HCT116 (cell line): ENCODE measurements around the gene SPRR2B. TPM values are rescaled to one million over a fixed set of nuclear protein-coding genes. Genes with fewer than 3 reads are reported as not detected.

Source experiments
- ATAC-seq: fragments of 200-7000 bp; cut with Tn5 transposase; 2 replicates; pipeline ENCODE4 v1.9.1; 2020; ENCODE audit warnings: mild to moderate bottlenecking, moderate library complexity
- BruUV-seq: library from RNA; stranded (reverse); fragments of 400-500 nt; replicated peaks from 2 replicates; lab custom pipeline; 2021; lab: Mats Ljungman, UMichigan
- CTCF ChIA-PET: fragments of 300-600 bp; sonication (Branson Sonifier 250); formaldehyde crosslinking; loops from one replicate; lab custom pipeline; 2021; ENCODE audit warnings: antibody characterized with exemption; lab: Charles Lee
- POLR2A ChIA-PET: fragments of 300-600, 350-600 bp; sonication (Branson Sonifier 250); formaldehyde crosslinking; loops from one replicate; lab custom pipeline; 2021; ENCODE audit warnings: antibody characterized with exemption; lab: Charles Lee
- RAD21 ChIA-PET, 2 experiments: fragments of 300-600 bp; sonication (Branson Sonifier 250); formaldehyde crosslinking; loops; one replicate each; lab custom pipeline; 2023; ENCODE audit warnings: low total read pairs in 2 of 2; ENCODE audit not compliant: uncharacterized antibody in 2 of 2, unreplicated experiment in 2 of 2, low non-redundant PET in 1 of 2; lab: Charles Lee
- DNase-seq: peaks from one replicate; pipeline ENCODE4 v3.0.0-alpha.2; 2010; ENCODE audit warnings: low read depth, low spot score
- H2AFZ ChIP-seq: fragments of 200-600 bp; shearing (Covaris generic), sonication (generic); 2 replicates; pipeline ENCODE4 v1.6.1; 2017; ENCODE audit warnings: low read depth, mixed run types, mixed read lengths, antibody characterized with exemption, low read length; ENCODE audit not compliant: poor library complexity, severe bottlenecking
- H3K27ac ChIP-seq: 2 replicates; pipeline ENCODE4 v1.5.1; 2012; ENCODE audit warnings: low read depth, low read length
- H3K27me3 ChIP-seq: fragments of 200-600 bp; sonication (generic); 2 replicates; pipeline ENCODE4 v1.6.1; 2016; ENCODE audit warnings: mixed run types, low read length, mixed read lengths; ENCODE audit not compliant: insufficient read depth
- H3K36me3 ChIP-seq, 2 experiments: fragments of 200-500 bp in 1 of 2; fragments of 200-600 bp in 1 of 2; sonication (Bioruptor generic) in 1 of 2; sonication (generic) in 1 of 2; 2 replicates each; pipeline versions ENCODE4 v1.5.1 to v1.6.1; 2014 to 2016; ENCODE audit warnings: low read length in 2 of 2, inconsistent platforms in 1 of 2, mixed read lengths in 1 of 2, mixed run types in 1 of 2; ENCODE audit not compliant: insufficient read depth in 2 of 2, control insufficient read depth in 1 of 2
- H3K4me1 ChIP-seq, 2 experiments: fragments of 200-600 bp in 1 of 2; sonication (generic) in 1 of 2; 2 replicates each; pipeline versions ENCODE4 v1.5.1 to v1.6.1; 2012 to 2017; ENCODE audit warnings: low read length in 2 of 2, inconsistent platforms in 1 of 2, mild to moderate bottlenecking in 1 of 2, mixed read lengths in 1 of 2, mixed run types in 1 of 2, moderate library complexity in 1 of 2; ENCODE audit not compliant: insufficient read depth in 2 of 2, control insufficient read depth in 1 of 2
- H3K4me2 ChIP-seq: fragments of 200-600 bp; sonication (generic); 2 replicates; pipeline ENCODE4 v1.6.1; 2017; ENCODE audit warnings: mixed run types, low read length, mixed read lengths
- H3K4me3 ChIP-seq, 2 experiments: fragments of 200-600 bp in 1 of 2; sonication (generic) in 1 of 2; replicated peaks in 1 of 2; 2 replicates each; pipeline ENCODE4 v1.5.1; 2011 to 2016; ENCODE audit warnings: low read length in 2 of 2, control low read depth in 1 of 2, low read depth in 1 of 2, mild to moderate bottlenecking in 1 of 2, mixed read lengths in 1 of 2, mixed run types in 1 of 2
- H3K79me2 ChIP-seq: fragments of 200-600 bp; sonication (generic); 2 replicates; pipeline ENCODE4 v1.6.1; 2017; ENCODE audit warnings: mild to moderate bottlenecking, mixed run types, low read length, moderate library complexity, mixed read lengths; ENCODE audit not compliant: insufficient read depth
- H3K9ac ChIP-seq: fragments of 200-600 bp; sonication (generic); 2 replicates; pipeline ENCODE4 v1.6.1; 2016; ENCODE audit warnings: low read length, mixed read lengths
- H3K9me2 ChIP-seq: fragments of 200-600 bp; sonication (generic), shearing (Covaris generic); 2 replicates; pipeline ENCODE4 v1.6.1; 2017; ENCODE audit warnings: mixed run types, mild to moderate bottlenecking, moderate library complexity; ENCODE audit not compliant: insufficient read depth
- H3K9me3 ChIP-seq, 2 experiments: fragments of 200-500 bp in 1 of 2; fragments of 200-600 bp in 1 of 2; sonication (Bioruptor generic) in 1 of 2; sonication (generic) in 1 of 2; 2 replicates each; pipeline ENCODE4 v1.6.1; 2014 to 2017; ENCODE audit warnings: low read length in 2 of 2, mixed read lengths in 2 of 2, inconsistent platforms in 1 of 2, low read depth in 1 of 2, mild to moderate bottlenecking in 1 of 2, mixed run types in 1 of 2, moderate library complexity in 1 of 2; ENCODE audit not compliant: control insufficient read depth in 1 of 2, insufficient read depth in 1 of 2
- H4K20me1 ChIP-seq: fragments of 200-600 bp; sonication (generic), shearing (Covaris generic); 2 replicates; pipeline ENCODE4 v1.6.1; 2017; ENCODE audit warnings: mixed run types, mild to moderate bottlenecking, moderate library complexity; ENCODE audit not compliant: insufficient read depth
- ATF3 ChIP-seq: IDR thresholded peaks from 2 replicates; pipeline ENCODE4 v1.6.1; 2012
- CBX3 ChIP-seq: IDR thresholded peaks from 2 replicates; pipeline ENCODE4 v1.6.1; 2012; ENCODE audit warnings: low read depth
- EGR1 ChIP-seq: IDR thresholded peaks from 2 replicates; pipeline ENCODE4 v1.6.1; 2012; ENCODE audit warnings: low read depth
- MAX ChIP-seq: IDR thresholded peaks from 2 replicates; pipeline ENCODE4 v1.6.1; 2012
- ZBTB33 ChIP-seq: IDR thresholded peaks from 2 replicates; pipeline ENCODE4 v1.6.1; 2011; ENCODE audit warnings: mild to moderate bottlenecking, low read length, moderate library complexity; ENCODE audit not compliant: insufficient replicate concordance; ENCODE audit errors: extremely low read depth
- intact Hi-C: fragments of 100-400 bp; cut with micrococcal nuclease; formaldehyde crosslinking; loops from 2 replicates; pipeline ENCODE4 v1.10.0; 2022
- total RNA-seq: library from RNA; stranded (reverse); gene quantifications from one replicate; pipeline ENCODE4 v1.2.1, GENCODE V29; 2021; ENCODE audit not compliant: unreplicated experiment

Gene SPRR2B
- total RNA-seq, 1 experiment from 2014 or later, result not detected

- no peak for ATAC-seq
- BruUV-seq, result no TSS peak
- Histone ChIP-seq H3K9me3 (no peaks in the 10 kb centered on the region), H3K27me3 (peaks cover 30% of the 10 kb centered on the region), H3K36me3 (no peaks in the 10 kb centered on the region), H4K20me1 (no peaks in the 10 kb centered on the region)
- intact Hi-C loops, result no loop called here
- CTCF ChIA-PET, result interaction anchor here (1.5 kb wide), 1 partner anchor 8 kb away, joined by 4 read pairs; no protein-coding TSS in a partner anchor
- TF ChIP-seq EGR1 (no peak), ZBTB33 (no peak), MAX (no peak), CBX3 (no peak), ATF3 (no peak)
- TF ChIP-seq, all 23 proteins: peak for 0
- DNase-seq, result no peak
- H2AFZ ChIP-seq, result no peak overlapping the region
- ChIA-PET RAD21 (no interaction called here), POLR2A (no interaction called here)
- no peak overlapping the region for H3K4me3 ChIP-seq
- no peaks in the 10 kb centered on the region for H3K4me1 ChIP-seq
- H3K9me2 ChIP-seq, result no peaks in the 10 kb centered on the region
- no peak overlapping the region for H3K4me2 ChIP-seq
- no peak overlapping the region for H3K9ac ChIP-seq
- no peaks in the 10 kb centered on the region for H3K79me2 ChIP-seq
- H3K27ac ChIP-seq, result no peak overlapping the region
Observed at GRCh38 chr1:153058826-153059784, 12.3 kb downstream of the SPRR2B start.
